Calu3 (cell line): Measurements from ENCODE around the gene SBF2. TPM values are rescaled to one million over a fixed set of nuclear protein-coding genes. Genes with fewer than 3 reads are reported as not detected.

Experiments used
- BruUV-seq: library from RNA; stranded (reverse); fragments of 400-500 nt; replicated peaks from 2 replicates; lab custom pipeline; 2021; lab: Mats Ljungman, UMichigan
- CTCF ChIA-PET: fragments of 300-600 bp; sonication (Branson Sonifier 250); formaldehyde crosslinking; loops from one replicate; lab custom pipeline; 2022; ENCODE audit warnings: antibody characterized with exemption; lab: Charles Lee
- DNase-seq: peaks from one replicate; pipeline ENCODE4 v3.0.0; 2022
- H3K27ac Mint-ChIP-seq: one replicate; pipeline ENCODE4 v1.8.0; 2022; ENCODE audit warnings: mixed read lengths; ENCODE audit not compliant: unreplicated experiment
- H3K27me3 Mint-ChIP-seq: one replicate; pipeline ENCODE4 v1.8.0; 2022; ENCODE audit warnings: mixed read lengths; ENCODE audit not compliant: unreplicated experiment
- H3K36me3 Mint-ChIP-seq: one replicate; pipeline ENCODE4 v1.8.0; 2022; ENCODE audit warnings: mild to moderate bottlenecking, moderate library complexity, mixed read lengths; ENCODE audit not compliant: insufficient read depth, unreplicated experiment
- H3K4me1 Mint-ChIP-seq: one replicate; pipeline ENCODE4 v1.8.0; 2022; ENCODE audit warnings: mild to moderate bottlenecking, low read depth, mixed read lengths; ENCODE audit not compliant: unreplicated experiment
- H3K4me3 Mint-ChIP-seq: one replicate; pipeline ENCODE4 v1.8.0; 2022; ENCODE audit warnings: mild to moderate bottlenecking, low read depth, moderate library complexity, mixed read lengths; ENCODE audit not compliant: unreplicated experiment
- H3K9me3 Mint-ChIP-seq: one replicate; pipeline ENCODE4 v1.8.0; 2022; ENCODE audit warnings: low read depth, mixed read lengths; ENCODE audit not compliant: unreplicated experiment
- CTCF ChIP-seq: fragments of 200-600 bp; IDR thresholded peaks from one replicate; pipeline ENCODE4 v1.8.0; 2022; ENCODE audit warnings: antibody characterized with exemption; ENCODE audit not compliant: unreplicated experiment
- intact Hi-C: fragments of 100-400 bp; cut with micrococcal nuclease; formaldehyde crosslinking; loops from one replicate; pipeline ENCODE4 v1.10.0; 2022; ENCODE audit not compliant: unreplicated experiment
- total RNA-seq: library from RNA; stranded (reverse); gene quantifications from 2 replicates; pipeline ENCODE4 v1.2.3, GENCODE V29; 2022

Gene SBF2
- total RNA-seq, 1 experiment from 2014 or later = 39.0 TPM

DNA sequence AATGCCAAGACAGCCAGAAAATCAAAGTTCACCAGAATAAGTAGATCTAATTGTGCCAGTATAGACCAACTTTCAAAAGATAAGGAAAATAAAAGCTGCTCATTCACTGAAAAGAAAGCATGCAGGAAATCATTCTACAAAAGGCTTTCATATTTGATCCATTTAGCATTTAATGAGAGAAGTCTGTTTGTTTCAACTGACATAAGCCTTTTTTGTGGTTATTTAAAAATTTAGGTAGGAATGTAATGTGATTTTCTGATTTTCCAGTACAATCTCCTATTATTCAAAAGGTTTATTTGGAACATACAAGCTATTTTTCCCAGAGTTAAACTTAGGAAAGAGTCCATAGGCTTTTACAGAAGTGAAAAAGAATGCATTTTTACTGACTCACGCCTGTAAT lies 92.7 kb downstream of the SBF2 start:
- peaks cover 9% of the 10 kb centered on the region for H3K9me3 Mint-ChIP-seq
- BruUV-seq = no TSS peak
- no peaks in the 10 kb centered on the region for H3K4me1 Mint-ChIP-seq
- no peak overlapping the region for H3K27ac Mint-ChIP-seq
- DNase-seq = no peak
- no peak for TF ChIP-seq CTCF
- H3K27me3 Mint-ChIP-seq = no peaks in the 10 kb centered on the region
- CTCF ChIA-PET = interaction anchor here (0.5 kb wide), 1 partner anchor 16 kb away, joined by 4 read pairs; no protein-coding TSS in a partner anchor
- no peak overlapping the region for H3K4me3 Mint-ChIP-seq
- intact Hi-C loops = no loop called here
- no peaks in the 10 kb centered on the region for H3K36me3 Mint-ChIP-seq

DNA sequence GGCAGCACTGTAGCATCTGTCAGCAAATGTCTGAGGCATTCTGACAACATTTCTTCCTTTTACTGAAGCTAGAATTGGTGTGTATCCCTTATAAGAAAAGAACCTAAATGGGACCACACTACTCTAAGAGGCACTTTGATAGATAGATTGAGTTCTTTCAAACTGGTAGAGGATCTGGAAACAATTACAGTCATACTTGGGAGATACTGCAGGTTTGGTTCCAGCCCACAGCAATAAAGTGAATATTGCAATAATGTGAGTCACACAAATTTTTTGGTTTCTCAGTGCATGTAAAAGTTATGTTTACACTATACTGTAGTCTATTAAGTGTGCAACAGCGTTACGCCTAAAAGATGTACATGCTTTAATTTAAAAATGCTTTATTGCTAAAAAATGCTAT lies 96.9 kb downstream of the SBF2 start:
- Mint-ChIP-seq H3K4me1 (no peaks in the 10 kb centered on the region), H3K27ac (no peak overlapping the region), H3K27me3 (no peaks in the 10 kb centered on the region), H3K4me3 (no peak overlapping the region), H3K9me3 (no peaks in the 10 kb centered on the region), H3K36me3 (no peaks in the 10 kb centered on the region)
- intact Hi-C loops = no loop called here
- BruUV-seq = no TSS peak
- TF ChIP-seq CTCF = no peak
- no peak for DNase-seq
- CTCF ChIA-PET = interaction anchor here (0.6 kb wide), 1 partner anchor 382 kb away, joined by 8 read pairs; no protein-coding TSS in a partner anchor

DNA sequence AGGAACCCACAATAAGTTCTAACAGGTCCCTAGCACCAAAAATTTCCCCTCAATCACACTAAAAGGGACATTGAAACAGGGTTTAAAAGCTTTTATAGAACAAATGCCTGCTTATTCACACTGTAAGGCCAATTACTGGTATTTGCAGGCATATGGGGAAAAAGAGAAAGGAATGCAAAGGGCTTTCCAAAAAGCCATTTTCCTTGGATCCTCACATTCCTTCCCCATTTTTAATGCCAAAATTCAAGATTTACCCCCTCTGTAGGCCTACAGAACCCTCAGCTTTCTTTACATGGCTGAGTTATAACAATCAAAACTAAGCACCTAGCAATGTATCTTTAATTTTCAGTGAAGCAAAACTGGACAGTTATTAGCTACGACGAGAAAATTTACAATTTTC lies 102.0 kb downstream of the SBF2 start:
- Mint-ChIP-seq H3K36me3 (no peaks in the 10 kb centered on the region), H3K4me1 (peaks cover 5% of the 10 kb centered on the region), H3K27ac (no peak overlapping the region), H3K4me3 (no peak overlapping the region), H3K27me3 (no peaks in the 10 kb centered on the region), H3K9me3 (no peaks in the 10 kb centered on the region)
- CTCF ChIA-PET = no interaction called here
- BruUV-seq = no TSS peak
- intact Hi-C loops = no loop called here
- no peak for DNase-seq
- TF ChIP-seq CTCF = no peak

DNA sequence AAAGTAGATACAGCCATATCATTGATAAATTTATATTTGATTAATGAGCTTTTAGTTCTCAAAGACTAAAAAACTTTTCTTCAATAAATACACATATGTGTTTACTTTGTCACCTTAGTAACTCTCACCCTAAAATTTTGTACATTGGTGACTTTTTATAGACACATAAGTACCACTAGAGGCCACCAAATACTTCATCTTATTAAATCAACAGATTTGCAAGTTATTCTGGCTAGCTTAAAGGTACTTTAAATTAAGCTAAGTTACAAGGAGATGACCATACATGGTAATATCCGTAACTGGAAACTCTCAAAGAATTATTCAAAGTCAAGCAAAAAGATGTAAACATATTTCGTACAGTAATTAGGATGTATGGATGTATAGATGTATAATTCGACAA lies 112.2 kb downstream of the SBF2 start:
- Mint-ChIP-seq H3K4me1 (peaks cover 2% of the 10 kb centered on the region), H3K4me3 (no peak overlapping the region), H3K36me3 (no peaks in the 10 kb centered on the region), H3K27me3 (no peaks in the 10 kb centered on the region), H3K27ac (no peak overlapping the region), H3K9me3 (no peaks in the 10 kb centered on the region)
- CTCF ChIA-PET = interaction anchor here (0.7 to 1.9 kb wide), 4 partner anchors 17 to 185 kb away, joined by 3 to 6 read pairs (median 4); no protein-coding TSS in a partner anchor
- BruUV-seq = no TSS peak
- DNase-seq = no peak
- TF ChIP-seq CTCF = no peak
- intact Hi-C loops = no loop called here
